ENCODE measurements around the gene ZNF264. TPM values are rescaled to one million over a fixed set of nuclear protein-coding genes. Genes with fewer than 3 reads are reported as not detected.
"Not testable (repeated sequence)": the region's sequence is repeated elsewhere in the genome, so short reads cannot be mapped to it uniquely, and the experiment has no call there.

ZNF264 gene
- total RNA-seq, 3 donors from 2014 or later = 29.2 to 66.2 (median 47.4) TPM

- peak overlapping the region; percentile 54 to 75 for H3K27ac ChIP-seq
- no peaks in the 10 kb centered on the region for H3K27me3 ChIP-seq
- intact Hi-C loops (cut with DNase I; ENCODE audit: low total_unique reads) = no loop called here
- TF ChIP-seq POLR2AphosphoS5 (IDR thresholded peaks at IDR 0.05) (no peak), POLR2A (IDR thresholded peaks at IDR 0.05) (no peak), CTCF (IDR thresholded peaks at IDR 0.05) (no peak)
- peak in 1 of 2 donors; percentile 34 for DNase-seq (ENCODE audit: low spot score in 2 of 2)
- peaks cover 11 to 12% of the 10 kb centered on the region in 2 donors for H3K9me3 ChIP-seq
- H3K4me1 ChIP-seq = no peaks in the 10 kb centered on the region
- no peaks in the 10 kb centered on the region for H3K36me3 ChIP-seq
- H3K4me3 ChIP-seq = peak overlapping the region; percentile 32 to 68 (median 48)
These were observed 19.7 kb upstream of the ZNF264 start for GRCh38 chr19:57171551-57172081.

- intact Hi-C loops (cut with DNase I; ENCODE audit: low total_unique reads) = no loop called here
These were observed 999 bp upstream of the ZNF264 start for GRCh38 chr19:57190301-57190700.

GRCh38 chr19:57192077-57192420, 749 bp downstream of the ZNF264 start:
- H3K4me1 ChIP-seq = no peaks in the 10 kb centered on the region
- intact Hi-C loops (cut with DNase I; ENCODE audit: low total_unique reads) = no loop called here
- H3K27ac ChIP-seq = peak overlapping the region; percentile 92 to 94
- H3K27me3 ChIP-seq = no peaks in the 10 kb centered on the region
- TF ChIP-seq POLR2A (IDR thresholded peaks at IDR 0.05) (no peak), CTCF (IDR thresholded peaks at IDR 0.05) (no peak), POLR2AphosphoS5 (IDR thresholded peaks at IDR 0.05) (no peak)
- DNase-seq (ENCODE audit: low spot score in 2 of 2) = no peak
- no peaks in the 10 kb centered on the region for H3K36me3 ChIP-seq
- peaks cover 0 to 8% of the 10 kb centered on the region in 2 donors for H3K9me3 ChIP-seq
- H3K4me3 ChIP-seq = peak overlapping the region; percentile 87 to 100 (median 98)

More at GRCh38 chr19:57190301-57190700, 999 bp upstream of the ZNF264 start:
- Histone ChIP-seq H3K9me3 (peaks cover 0 to 5% of the 10 kb centered on the region in 2 donors), H3K27ac (no peak overlapping the region), H3K36me3 (no peaks in the 10 kb centered on the region), H3K4me1 (no peaks in the 10 kb centered on the region), H3K4me3 (no peak overlapping the region), H3K27me3 (no peaks in the 10 kb centered on the region)
- TF ChIP-seq CTCF (IDR thresholded peaks at IDR 0.05) (no peak), POLR2AphosphoS5 (IDR thresholded peaks at IDR 0.05) (no peak), POLR2A (IDR thresholded peaks at IDR 0.05) (no peak)
- DNase-seq (ENCODE audit: low spot score in 2 of 2) = no peak

- no peaks in the 10 kb centered on the region for H3K36me3 ChIP-seq
- DNase-seq (ENCODE audit: low spot score in 2 of 2) = no peak
- no peak overlapping the region for H3K27ac ChIP-seq
- intact Hi-C loops (cut with DNase I; ENCODE audit: low total_unique reads) = no loop called here
- H3K4me1 ChIP-seq = no peaks in the 10 kb centered on the region
- peak overlapping the region; percentile 87 to 100 (median 98) for H3K4me3 ChIP-seq
- no peaks in the 10 kb centered on the region for H3K27me3 ChIP-seq
- H3K9me3 ChIP-seq = peaks cover 0 to 11% of the 10 kb centered on the region in 2 donors
- TF ChIP-seq POLR2AphosphoS5 (IDR thresholded peaks at IDR 0.05) = no peak
- TF ChIP-seq POLR2A (IDR thresholded peaks at IDR 0.05) = no peak
- no peak for TF ChIP-seq CTCF (IDR thresholded peaks at IDR 0.05)
These were observed 1.7 kb downstream of the ZNF264 start for GRCh38 chr19:57192993-57193392.

GRCh38 chr19:57197874-57198273, 6.6 kb downstream of the ZNF264 start:
- H3K27me3 ChIP-seq; H3K36me3 ChIP-seq; H3K4me1 ChIP-seq; H3K4me3 ChIP-seq; H3K27ac ChIP-seq; DNase-seq (ENCODE audit: low spot score in 2 of 2); intact Hi-C loops (cut with DNase I; ENCODE audit: low total_unique reads): not testable (repeated sequence)
- peaks cover 0 to 32% of the 10 kb centered on the region in 2 donors for H3K9me3 ChIP-seq

GRCh38 chr19:57202160-57202559, 10.9 kb downstream of the ZNF264 start:
- Histone ChIP-seq H3K27ac (no peak overlapping the region), H3K27me3 (no peaks in the 10 kb centered on the region), H3K4me1 (no peaks in the 10 kb centered on the region), H3K9me3 (peaks cover 7 to 45% of the 10 kb centered on the region in 2 donors), H3K36me3 (peaks cover 5% of the 10 kb centered on the region), H3K4me3 (no peak overlapping the region)
- DNase-seq (ENCODE audit: low spot score in 2 of 2) = no peak
- TF ChIP-seq CTCF (IDR thresholded peaks at IDR 0.05) (no peak), POLR2AphosphoS5 (IDR thresholded peaks at IDR 0.05) (no peak), POLR2A (IDR thresholded peaks at IDR 0.05) (no peak)
- intact Hi-C loops (cut with DNase I; ENCODE audit: low total_unique reads) = no loop called here
